Nephron progenitor cell (in vitro differentiated cells): ENCODE results near the gene RNF145.
A peak's percentile ranks its signal among the peaks of the same experiment; 100 is the strongest.

Experiments used
- DNase-seq: peaks from one replicate; pipeline ENCODE4 v3.0.0; 2021
- H3K27ac Mint-ChIP-seq: 2 replicates; pipeline ENCODE4 v1.8.0; 2021; ENCODE audit warnings: mild to moderate bottlenecking, moderate library complexity, mixed read lengths
- H3K27me3 Mint-ChIP-seq: 2 replicates; pipeline ENCODE4 v1.8.0; 2021; ENCODE audit warnings: mild to moderate bottlenecking, low read depth, mixed read lengths; ENCODE audit not compliant: poor library complexity
- H3K36me3 Mint-ChIP-seq: 2 replicates; pipeline ENCODE4 v1.8.0; 2021; ENCODE audit warnings: low read depth, mixed read lengths
- H3K4me1 Mint-ChIP-seq: 2 replicates; pipeline ENCODE4 v1.8.0; 2021; ENCODE audit warnings: mixed read lengths
- H3K4me3 Mint-ChIP-seq: 2 replicates; pipeline ENCODE4 v1.8.0; 2021; ENCODE audit warnings: mild to moderate bottlenecking, moderate library complexity, mixed read lengths
- H3K9me3 Mint-ChIP-seq: 2 replicates; pipeline ENCODE4 v1.8.0; 2021; ENCODE audit warnings: mild to moderate bottlenecking, moderate library complexity, mixed read lengths
- TF ChIP-seq, protein P1 (sequence below): fragments of 200-600 bp; sonication (generic); IDR thresholded peaks from 2 replicates; pipeline ENCODE4 v1.5.0; 2021; ENCODE audit warnings: antibody characterized with exemption

Gene RNF145

GRCh38 chr5:159198063-159199036 is 11.0 kb downstream of the RNF145 start:
- Mint-ChIP-seq H3K9me3 (no peaks in the 10 kb centered on the region), H3K4me1 (peaks cover 4% of the 10 kb centered on the region), H3K27me3 (no peaks in the 10 kb centered on the region), H3K36me3 (peaks cover 78% of the 10 kb centered on the region), H3K27ac (no peak overlapping the region), H3K4me3 (no peak overlapping the region)
- TF ChIP-seq, protein P1, sequence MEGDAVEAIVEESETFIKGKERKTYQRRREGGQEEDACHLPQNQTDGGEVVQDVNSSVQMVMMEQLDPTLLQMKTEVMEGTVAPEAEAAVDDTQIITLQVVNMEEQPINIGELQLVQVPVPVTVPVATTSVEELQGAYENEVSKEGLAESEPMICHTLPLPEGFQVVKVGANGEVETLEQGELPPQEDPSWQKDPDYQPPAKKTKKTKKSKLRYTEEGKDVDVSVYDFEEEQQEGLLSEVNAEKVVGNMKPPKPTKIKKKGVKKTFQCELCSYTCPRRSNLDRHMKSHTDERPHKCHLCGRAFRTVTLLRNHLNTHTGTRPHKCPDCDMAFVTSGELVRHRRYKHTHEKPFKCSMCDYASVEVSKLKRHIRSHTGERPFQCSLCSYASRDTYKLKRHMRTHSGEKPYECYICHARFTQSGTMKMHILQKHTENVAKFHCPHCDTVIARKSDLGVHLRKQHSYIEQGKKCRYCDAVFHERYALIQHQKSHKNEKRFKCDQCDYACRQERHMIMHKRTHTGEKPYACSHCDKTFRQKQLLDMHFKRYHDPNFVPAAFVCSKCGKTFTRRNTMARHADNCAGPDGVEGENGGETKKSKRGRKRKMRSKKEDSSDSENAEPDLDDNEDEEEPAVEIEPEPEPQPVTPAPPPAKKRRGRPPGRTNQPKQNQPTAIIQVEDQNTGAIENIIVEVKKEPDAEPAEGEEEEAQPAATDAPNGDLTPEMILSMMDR: no peak
- DNase-seq: no peak

DNA sequence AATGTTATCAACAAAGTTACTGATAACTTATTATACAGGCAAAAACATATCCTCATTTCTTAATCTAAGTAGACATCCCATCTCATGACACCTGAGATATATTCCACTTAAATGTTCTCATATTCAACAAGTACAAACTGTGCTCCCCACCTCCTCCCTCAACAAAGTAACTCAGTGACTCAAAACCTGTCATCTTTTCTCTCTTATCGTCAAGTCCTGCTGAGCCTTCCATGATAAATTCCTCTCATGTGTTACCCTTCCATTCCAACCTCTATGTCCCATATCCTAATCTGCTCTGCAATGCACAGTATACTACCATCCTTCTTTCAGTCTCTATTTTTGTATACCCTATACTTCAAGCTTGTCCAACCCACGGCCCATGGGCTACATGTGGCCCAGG is 13.6 kb downstream of the RNF145 start:
- Mint-ChIP-seq H3K27ac (no peak overlapping the region), H3K27me3 (no peaks in the 10 kb centered on the region), H3K4me1 (no peaks in the 10 kb centered on the region), H3K9me3 (no peaks in the 10 kb centered on the region), H3K4me3 (no peak overlapping the region), H3K36me3 (peaks cover 75% of the 10 kb centered on the region)
- DNase-seq: no peak
- TF ChIP-seq, protein P1: no peak

GRCh38 chr5:159190170-159190569 is 19.2 kb downstream of the RNF145 start:
- TF ChIP-seq, protein P1: no peak
- Mint-ChIP-seq H3K9me3 (no peaks in the 10 kb centered on the region), H3K4me1 (peaks cover 10% of the 10 kb centered on the region), H3K36me3 (peaks cover 75% of the 10 kb centered on the region), H3K4me3 (no peak overlapping the region), H3K27ac (no peak overlapping the region), H3K27me3 (no peaks in the 10 kb centered on the region)
- no peak for DNase-seq

GRCh38 chr5:159189310-159189709 is 20.0 kb downstream of the RNF145 start:
- TF ChIP-seq, protein P1: no peak
- H3K27me3 Mint-ChIP-seq: no peaks in the 10 kb centered on the region
- DNase-seq: no peak
- peaks cover 19% of the 10 kb centered on the region for H3K4me1 Mint-ChIP-seq
- H3K36me3 Mint-ChIP-seq: peaks cover 67% of the 10 kb centered on the region
- H3K27ac Mint-ChIP-seq: no peak overlapping the region
- H3K9me3 Mint-ChIP-seq: no peaks in the 10 kb centered on the region
- H3K4me3 Mint-ChIP-seq: no peak overlapping the region

DNA sequence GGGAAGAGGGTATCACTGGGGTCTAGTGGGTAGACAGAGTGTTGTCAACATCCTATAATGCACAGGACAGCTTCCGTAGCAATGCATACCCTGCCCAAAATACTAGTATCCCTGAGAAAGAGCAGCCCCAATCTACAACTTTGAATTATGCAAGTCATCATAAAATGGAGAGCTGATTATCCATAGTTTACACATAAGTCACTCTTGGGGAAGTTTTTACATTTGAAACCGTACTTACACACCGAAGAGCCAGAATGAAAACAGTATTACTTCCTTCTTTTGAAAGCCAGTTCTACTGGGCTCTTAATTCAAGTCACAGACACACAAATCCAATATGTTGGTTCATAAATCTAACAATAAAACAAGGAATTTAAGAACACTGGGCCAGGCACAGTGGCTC is 21.6 kb downstream of the RNF145 start:
- Mint-ChIP-seq H3K27ac (no peak overlapping the region), H3K4me3 (no peak overlapping the region), H3K36me3 (peaks cover 51% of the 10 kb centered on the region), H3K9me3 (no peaks in the 10 kb centered on the region), H3K4me1 (peaks cover 26% of the 10 kb centered on the region), H3K27me3 (no peaks in the 10 kb centered on the region)
- TF ChIP-seq, protein P1: no peak
- DNase-seq: no peak

- peaks cover 26% of the 10 kb centered on the region for H3K4me1 Mint-ChIP-seq
- DNase-seq: no peak
- H3K36me3 Mint-ChIP-seq: peaks cover 48% of the 10 kb centered on the region
- H3K27ac Mint-ChIP-seq: peak overlapping the region; percentile 93
- H3K27me3 Mint-ChIP-seq: no peaks in the 10 kb centered on the region
- no peak overlapping the region for H3K4me3 Mint-ChIP-seq
- TF ChIP-seq, protein P1: no peak
- no peaks in the 10 kb centered on the region for H3K9me3 Mint-ChIP-seq
These were observed 23.0 kb downstream of the RNF145 start for GRCh38 chr5:159186319-159186718.
